ENCODE data around the gene NUDT19.
"Not testable (repeated sequence)": the region's sequence is repeated elsewhere in the genome, so short reads cannot be mapped to it uniquely, and the experiment has no call there.

NUDT19 gene

GRCh38 chr19:32652894-32653598, 38.6 kb upstream of the NUDT19 start:
- Histone ChIP-seq H3K27ac (no peak overlapping the region), H3K4me3 (no peak overlapping the region)
- no peak for TF ChIP-seq CTCF (IDR thresholded peaks at IDR 0.05)
- no peak for DNase-seq (ENCODE audit: low spot score)

GRCh38 chr19:32653599-32653915, 38.1 kb upstream of the NUDT19 start:
- H3K27ac ChIP-seq: no peak overlapping the region
- DNase-seq (ENCODE audit: low spot score): no peak
- no peak for TF ChIP-seq CTCF (IDR thresholded peaks at IDR 0.05)
- no peak overlapping the region for H3K4me3 ChIP-seq

- not testable (repeated sequence) for DNase-seq (ENCODE audit: low spot score); H3K4me3 ChIP-seq; H3K27ac ChIP-seq
Observed at GRCh38 chr19:32656379-32656778, 35.2 kb upstream of the NUDT19 start.

- DNase-seq (ENCODE audit: low spot score): no peak
- no peak overlapping the region for H3K27ac ChIP-seq
- no peak overlapping the region for H3K4me3 ChIP-seq
- TF ChIP-seq CTCF (IDR thresholded peaks at IDR 0.05): no peak
Observed at GRCh38 chr19:32658075-32658474, 33.5 kb upstream of the NUDT19 start.

GRCh38 chr19:32658527-32658926, 33.1 kb upstream of the NUDT19 start:
- H3K27ac ChIP-seq: no peak overlapping the region
- no peak for DNase-seq (ENCODE audit: low spot score)
- no peak for TF ChIP-seq CTCF (IDR thresholded peaks at IDR 0.05)
- no peak overlapping the region for H3K4me3 ChIP-seq

GRCh38 chr19:32661318-32661717, 30.3 kb upstream of the NUDT19 start:
- Histone ChIP-seq H3K27ac (no peak overlapping the region), H3K4me3 (no peak overlapping the region)
- no peak for DNase-seq (ENCODE audit: low spot score)
- TF ChIP-seq CTCF (IDR thresholded peaks at IDR 0.05): no peak

- Histone ChIP-seq H3K27ac (no peak overlapping the region), H3K4me3 (no peak overlapping the region)
- no peak for TF ChIP-seq CTCF (IDR thresholded peaks at IDR 0.05)
- no peak for DNase-seq (ENCODE audit: low spot score)
Observed at GRCh38 chr19:32662186-32662585, 29.4 kb upstream of the NUDT19 start.

- no peak for DNase-seq (ENCODE audit: low spot score)
- Histone ChIP-seq H3K27ac (no peak overlapping the region), H3K4me3 (no peak overlapping the region)
- no peak for TF ChIP-seq CTCF (IDR thresholded peaks at IDR 0.05)
Observed at GRCh38 chr19:32666084-32666483, 25.5 kb upstream of the NUDT19 start.
